ENCODE results near the gene RPH3AL.
"Not testable (repeated sequence)": the region's sequence is repeated elsewhere in the genome, so short reads cannot be mapped to it uniquely, and the experiment has no call there.

The RPH3AL gene

DNA sequence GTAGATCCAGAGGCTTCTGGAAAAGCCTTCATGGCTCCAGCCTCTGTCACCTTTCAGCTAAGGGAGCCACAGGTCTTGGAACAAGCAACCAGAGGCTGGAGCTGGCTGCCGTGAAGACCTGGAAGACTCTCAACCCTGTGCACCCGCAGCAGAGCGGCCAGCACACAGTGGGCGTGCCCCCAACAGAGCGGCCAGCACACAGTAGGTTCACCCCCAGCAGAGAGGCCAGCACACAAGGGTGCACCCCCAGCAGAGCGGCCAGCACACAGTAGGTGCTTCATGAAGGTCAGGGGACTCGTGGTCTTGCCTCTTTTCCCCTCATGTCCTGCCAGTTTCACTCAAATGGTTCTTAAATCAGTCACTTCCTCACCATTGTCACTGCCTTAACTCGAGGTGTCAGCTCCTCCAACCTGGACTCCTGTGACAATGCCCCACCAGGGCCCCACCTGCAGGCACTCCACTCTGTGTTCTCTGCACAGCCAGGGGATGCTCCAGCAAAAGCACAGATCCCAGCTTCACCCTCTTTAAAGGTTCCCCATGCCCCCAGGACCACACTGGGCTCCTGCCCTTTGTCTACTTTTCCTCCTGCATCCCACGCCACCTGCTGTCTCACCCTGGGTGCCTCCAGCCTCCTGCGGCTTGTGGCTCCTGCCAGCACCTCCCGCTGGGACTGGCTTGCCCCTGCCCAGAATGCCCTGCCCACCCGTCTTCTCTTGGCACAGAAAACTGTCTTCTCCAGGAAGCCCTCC is 128.7 kb downstream of the RPH3AL start:
- no peak overlapping the region for H3K4me3 ChIP-seq (ENCODE audit: low read depth, low read length)
- DNase-seq (ENCODE audit: low read depth), result no peak

DNA sequence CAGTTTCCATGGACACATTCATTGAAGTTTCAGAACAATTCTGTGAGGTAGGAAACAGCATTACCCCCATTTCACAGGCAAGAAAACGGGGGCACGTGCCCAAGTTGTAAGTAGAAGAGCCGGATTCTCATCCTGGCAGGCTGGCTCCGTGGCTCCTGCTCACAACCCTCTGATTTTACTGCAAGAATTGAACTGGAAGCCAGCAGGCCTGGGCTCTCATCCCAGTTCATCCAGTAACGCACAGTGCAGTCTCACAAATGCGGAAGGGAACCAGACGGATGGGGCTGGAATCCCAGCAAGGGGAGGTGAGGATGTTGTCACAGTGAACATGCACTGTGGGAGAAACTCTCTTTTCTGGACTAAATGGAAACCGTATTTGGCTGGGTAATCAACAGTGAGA is 130.4 kb downstream of the RPH3AL start:
- H3K4me3 ChIP-seq (ENCODE audit: low read depth, low read length), result no peak overlapping the region
- DNase-seq (ENCODE audit: low read depth), result no peak

DNA sequence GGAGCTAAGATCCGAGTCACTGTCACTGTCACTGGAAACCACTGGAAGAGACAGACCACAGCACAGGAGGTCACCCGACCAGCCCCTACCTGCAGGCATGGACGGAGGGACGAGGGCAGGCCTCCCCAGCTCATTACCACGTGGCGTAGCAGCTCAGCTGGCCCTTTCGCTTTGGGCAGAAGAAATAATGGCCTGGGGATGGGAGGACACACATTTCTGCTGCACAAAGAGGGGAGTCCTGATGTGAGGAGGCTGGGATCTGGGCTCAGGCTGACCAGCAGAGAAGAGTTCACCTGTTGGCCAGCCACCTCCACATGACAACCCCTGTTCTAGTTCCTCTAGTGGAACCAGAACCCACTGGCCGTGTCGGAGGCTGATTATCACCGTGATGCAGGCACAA is 132.9 kb downstream of the RPH3AL start:
- DNase-seq (ENCODE audit: low read depth), result no peak
- no peak overlapping the region for H3K4me3 ChIP-seq (ENCODE audit: low read depth, low read length)

DNA sequence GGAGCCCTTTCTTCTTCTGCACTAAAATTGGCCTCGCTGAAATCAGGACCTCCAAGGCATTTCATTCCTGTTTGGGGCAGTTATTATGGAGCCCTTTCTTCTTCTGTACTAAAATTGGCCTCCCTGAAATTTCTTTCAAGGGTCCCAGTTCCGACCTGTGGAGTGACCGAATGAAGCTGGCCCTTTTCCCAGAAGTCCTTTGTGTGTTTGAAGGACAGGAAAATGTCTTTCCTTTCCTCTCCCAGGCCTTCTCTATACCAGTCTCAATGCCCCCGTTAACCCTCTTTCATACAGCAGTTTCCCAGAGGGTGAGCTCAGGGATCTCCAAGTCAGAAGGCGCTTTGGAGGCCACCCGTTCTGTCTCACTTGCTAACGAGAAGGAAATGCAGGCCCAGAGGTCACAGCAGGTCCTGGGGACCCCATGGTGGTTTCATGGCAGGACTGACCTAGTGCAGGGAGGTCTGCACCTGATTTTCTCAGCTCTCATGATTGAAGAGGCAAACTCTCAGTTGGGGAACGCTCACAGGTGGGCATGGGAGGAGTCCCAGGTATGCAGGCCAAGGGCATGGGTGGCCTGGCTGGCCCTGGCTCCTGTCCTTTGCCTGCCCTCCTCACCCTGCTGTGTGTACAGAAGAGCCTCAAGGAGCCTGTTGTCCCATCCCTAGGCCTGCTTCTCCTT is 134.0 kb downstream of the RPH3AL start:
- no peak for DNase-seq (ENCODE audit: low read depth)
- H3K4me3 ChIP-seq (ENCODE audit: low read depth, low read length), result no peak overlapping the region

DNA sequence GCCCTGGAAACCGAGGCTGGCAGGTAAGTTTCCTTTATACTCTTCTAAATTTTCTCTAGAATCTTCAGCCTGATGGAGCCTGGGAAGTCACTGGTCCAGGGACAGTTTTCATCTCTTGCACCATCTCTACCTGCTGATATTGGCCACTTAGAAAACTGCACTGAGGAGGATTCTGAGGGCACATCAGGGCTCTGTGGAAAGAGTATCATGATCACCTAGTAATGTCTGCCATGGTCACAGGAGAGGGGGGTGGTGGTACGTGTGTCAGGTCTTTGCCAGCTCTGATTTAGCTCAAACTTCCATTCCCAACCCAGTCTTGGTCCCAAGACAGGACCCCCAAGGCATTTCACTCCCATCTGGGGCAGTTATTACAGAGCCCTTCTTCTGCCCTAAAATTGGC is 136.0 kb downstream of the RPH3AL start:
- DNase-seq (ENCODE audit: low read depth), result no peak
- H3K4me3 ChIP-seq (ENCODE audit: low read depth, low read length), result no peak overlapping the region

DNA sequence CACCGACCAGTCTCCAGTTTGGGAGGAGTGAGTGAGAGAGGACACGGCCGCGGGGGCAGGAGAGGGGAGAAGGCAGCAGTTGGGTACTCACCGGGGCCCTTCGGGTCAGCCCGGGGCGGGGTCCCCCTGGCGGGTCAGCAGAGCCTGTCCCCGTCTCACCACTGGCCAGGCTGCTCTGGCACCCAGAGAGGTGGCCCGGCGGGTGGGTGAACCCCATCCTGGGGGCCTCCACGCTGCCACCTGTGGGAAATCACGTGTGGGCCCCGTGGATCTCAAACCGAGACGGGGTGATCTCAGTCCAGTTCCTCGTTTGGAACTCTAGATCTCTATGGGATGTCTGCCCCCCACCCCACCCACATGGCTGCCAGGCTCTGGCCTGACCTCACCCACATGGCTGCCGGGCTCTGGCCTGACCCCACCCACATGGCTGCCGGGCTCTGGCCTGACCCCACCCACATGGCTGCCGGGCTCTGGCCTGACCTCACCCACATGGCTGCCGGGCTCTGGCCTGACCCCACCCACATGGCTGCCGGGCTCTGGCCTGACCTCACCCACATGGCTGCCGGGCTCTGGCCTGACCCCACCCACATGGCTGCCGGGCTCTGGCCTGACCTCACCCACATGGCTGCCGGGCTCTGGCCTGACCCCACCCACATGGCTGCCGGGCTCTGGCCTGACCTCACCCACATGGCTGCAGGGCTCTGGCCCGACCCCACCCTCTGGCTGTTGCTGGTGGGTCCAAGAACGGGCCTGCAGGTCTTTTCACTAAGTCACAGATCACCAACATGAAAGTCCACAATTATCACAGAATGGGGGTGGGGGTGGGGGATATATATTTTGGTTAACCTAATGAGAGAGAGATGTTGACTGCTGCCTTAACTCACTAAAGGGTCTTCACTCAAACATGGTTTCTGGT is 136.8 kb downstream of the RPH3AL start:
- peak overlapping the region; percentile 13 for H3K4me3 ChIP-seq (ENCODE audit: low read depth, low read length)
- not testable (repeated sequence) for DNase-seq (ENCODE audit: low read depth)

DNA sequence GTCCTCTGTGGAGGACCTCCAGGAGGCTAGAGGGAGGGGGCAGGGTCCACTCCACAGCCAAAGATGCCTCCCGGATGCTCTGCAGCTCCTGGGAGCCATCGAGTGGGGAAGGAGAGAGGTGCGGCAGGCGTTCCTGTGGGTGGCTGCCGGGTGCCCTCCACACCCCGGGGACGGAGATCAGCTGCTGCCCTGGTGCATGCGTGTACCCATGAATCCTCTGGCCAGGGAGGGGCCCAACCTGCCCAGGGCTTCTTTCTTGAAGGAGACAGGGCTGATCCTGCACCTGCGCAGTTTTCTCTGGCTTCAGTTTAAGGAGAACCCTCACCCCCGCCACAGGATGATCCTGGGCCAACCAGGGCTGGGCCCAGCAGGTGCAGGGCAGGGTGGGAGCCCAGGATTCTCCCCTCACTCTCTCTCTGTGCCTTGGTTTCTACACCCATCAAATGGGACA is 137.7 kb downstream of the RPH3AL start:
- H3K4me3 ChIP-seq (ENCODE audit: low read depth, low read length), result no peak overlapping the region
- DNase-seq (ENCODE audit: low read depth), result no peak

DNA sequence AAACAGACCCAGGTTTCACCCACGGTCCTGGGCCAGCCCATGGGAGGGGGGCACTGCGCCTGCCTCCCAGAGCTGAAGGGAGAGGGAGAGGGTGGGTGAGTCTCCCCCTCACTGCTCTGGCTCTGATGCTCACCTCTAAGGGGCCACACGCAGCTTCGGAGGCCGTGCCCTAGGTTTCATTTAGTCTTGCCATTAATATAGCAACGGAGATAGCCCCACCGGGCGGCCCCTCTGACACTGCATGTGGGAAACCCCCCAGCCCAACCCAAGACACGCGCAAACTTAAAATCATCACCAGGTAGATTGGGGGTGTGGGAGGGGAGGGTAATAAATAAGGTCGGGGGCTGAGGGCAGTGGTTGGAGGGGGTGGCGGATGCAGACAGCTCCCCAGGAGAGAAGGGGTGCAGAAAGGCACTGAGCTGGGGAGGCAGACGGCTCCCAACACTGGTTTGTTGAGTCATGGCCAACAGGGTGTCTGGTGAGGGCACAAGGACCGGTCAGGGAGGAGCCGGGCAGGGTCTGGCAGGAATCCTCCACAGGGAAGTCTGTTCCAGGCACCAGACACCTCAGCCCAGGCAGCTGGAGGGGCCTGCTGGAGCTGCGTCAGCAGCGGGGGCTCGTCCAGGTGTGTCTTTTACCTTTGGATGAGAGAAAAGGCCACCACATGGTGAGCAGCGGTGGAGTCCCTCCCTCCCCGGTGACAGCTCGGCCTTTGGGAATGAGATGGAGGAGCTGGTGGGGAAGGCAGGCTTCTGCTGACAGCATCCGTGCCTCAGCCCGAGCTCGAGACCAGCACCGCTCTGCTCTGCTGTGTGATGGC is 139.1 kb downstream of the RPH3AL start:
- no peak for DNase-seq (ENCODE audit: low read depth)
- H3K4me3 ChIP-seq (ENCODE audit: low read depth, low read length), result no peak overlapping the region

DNA sequence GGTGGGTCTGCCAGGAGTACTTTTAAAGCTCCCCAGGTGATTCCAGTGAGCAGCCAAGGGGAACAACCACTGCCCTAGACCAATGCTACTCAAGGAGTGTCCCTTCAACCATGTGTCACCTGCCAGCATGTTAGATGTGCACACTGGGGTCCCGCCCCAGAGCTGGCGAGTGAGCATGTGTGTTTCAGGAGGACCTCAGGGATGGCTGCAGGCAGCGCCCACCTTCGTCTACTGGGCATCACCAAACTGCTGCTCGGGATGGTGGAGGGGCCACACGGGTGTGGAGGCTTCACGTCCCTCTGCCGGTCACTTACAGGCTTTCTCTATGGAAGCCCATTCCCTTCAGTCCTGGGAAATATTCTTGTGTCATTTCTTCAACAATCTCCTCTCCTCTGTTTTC is 142.2 kb downstream of the RPH3AL start:
- DNase-seq (ENCODE audit: low read depth), result no peak
- no peak overlapping the region for H3K4me3 ChIP-seq (ENCODE audit: low read depth, low read length)

DNA sequence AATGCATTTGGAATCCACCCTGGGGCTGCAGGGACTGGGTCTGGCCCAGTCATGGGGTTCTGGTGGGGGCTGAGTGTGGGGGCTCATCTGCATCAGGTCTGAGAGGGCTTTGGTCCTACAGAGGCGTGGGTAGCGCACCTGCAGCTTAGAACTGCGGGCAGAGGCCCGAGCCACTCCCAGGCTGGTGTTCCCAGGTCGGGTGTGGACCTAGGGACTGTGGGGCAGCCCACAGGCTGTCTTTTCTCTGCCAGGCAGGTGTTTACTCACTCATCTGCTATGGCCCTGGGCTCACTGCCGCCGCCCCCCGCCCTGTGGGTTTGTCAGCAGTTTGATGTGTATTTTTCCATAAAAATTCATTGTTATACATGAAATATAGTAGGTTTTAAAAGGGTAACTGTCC is 144.2 kb downstream of the RPH3AL start:
- DNase-seq (ENCODE audit: low read depth), result no peak
- no peak overlapping the region for H3K4me3 ChIP-seq (ENCODE audit: low read depth, low read length)

DNA sequence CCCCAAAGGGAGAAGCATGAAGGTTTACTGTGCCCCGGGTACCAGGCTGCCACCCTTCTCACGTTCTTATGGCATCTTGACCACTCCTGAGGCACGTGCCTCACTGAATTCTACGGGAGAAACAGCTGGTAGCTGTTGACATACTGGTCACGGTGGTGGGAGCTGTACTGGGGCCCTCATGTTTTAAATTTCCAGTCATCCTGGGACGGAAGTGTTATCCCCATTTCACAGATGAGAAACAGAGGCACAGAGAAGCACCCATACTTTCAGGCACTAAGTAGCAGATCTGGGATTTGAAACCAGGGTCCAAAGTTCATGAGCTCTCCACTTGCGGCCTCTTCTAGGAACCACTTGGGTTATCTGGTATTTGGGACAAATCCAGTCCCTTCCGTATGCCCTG is 144.8 kb downstream of the RPH3AL start:
- no peak overlapping the region for H3K4me3 ChIP-seq (ENCODE audit: low read depth, low read length)
- DNase-seq (ENCODE audit: low read depth), result no peak

DNA sequence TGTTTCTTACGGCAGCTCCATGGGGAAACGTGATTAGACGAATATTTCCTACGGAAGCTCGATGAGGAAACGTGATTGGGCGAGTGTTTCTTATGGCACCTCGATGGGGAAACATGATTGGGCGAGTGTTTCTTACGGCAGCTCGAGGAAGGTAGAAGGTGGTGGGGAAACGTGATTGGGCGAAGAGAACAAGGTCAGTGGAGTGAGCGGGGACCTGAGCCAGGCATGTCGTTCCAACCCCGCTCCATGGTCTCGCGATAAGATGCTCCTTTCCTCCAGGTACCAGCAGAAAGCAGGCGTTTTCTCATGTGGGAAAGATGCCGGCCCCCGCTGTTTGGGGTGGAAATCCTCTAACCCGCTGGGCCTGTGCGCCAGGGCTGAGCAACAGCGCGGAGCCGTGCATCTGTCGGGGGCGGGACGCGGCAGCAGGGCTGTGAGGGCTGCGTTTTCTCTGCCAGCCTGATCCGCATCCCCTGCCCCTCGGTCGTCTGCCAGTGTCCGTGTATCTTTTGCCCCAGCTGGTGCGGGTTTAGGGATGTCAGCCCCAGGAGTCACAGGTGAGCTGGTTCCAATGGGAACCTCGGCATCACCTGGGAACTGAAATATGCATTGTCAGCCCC is 145.6 kb downstream of the RPH3AL start:
- no peak overlapping the region for H3K4me3 ChIP-seq (ENCODE audit: low read depth, low read length)
- no peak for DNase-seq (ENCODE audit: low read depth)

DNA sequence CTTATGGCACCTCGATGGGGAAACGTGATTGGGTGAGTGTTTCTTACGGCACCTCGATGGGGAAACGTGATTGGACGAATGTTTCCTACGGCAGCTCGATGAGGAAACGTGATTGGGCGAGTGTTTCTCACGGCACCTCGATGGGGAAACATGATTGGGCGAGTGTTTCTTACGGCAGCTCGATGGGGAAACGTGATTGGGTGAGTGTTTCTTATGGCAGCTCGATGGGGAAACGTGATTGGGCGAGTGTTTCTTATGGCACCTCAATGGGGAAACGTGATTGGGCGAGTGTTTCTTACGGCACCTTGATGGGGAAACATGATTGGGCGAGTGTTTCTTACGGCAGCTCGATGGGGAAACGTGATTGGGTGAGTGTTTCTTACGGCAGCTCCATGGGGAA is 146.1 kb downstream of the RPH3AL start:
- H3K4me3 ChIP-seq (ENCODE audit: low read depth, low read length); DNase-seq (ENCODE audit: low read depth): not testable (repeated sequence)

DNA sequence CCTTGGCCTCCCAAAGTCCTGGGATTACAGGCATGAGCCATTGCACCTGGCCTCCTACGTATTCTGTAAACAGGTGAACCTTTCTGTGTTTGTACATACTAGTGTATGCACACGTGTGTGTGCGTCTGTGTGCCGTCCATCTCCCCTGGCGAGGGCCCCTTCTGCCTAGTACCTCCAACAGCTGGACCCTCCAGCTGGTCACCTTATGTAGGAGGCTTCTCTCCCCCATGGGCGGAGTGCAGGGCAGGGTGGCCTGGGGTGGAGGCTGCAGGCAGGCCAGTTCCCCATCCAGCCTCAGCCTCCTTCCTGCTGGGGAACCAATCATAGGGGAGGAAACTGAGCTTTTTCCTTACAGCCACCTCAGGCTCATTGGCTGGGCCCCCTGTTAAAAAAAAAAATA is 146.8 kb downstream of the RPH3AL start:
- no peak overlapping the region for H3K4me3 ChIP-seq (ENCODE audit: low read depth, low read length)
- DNase-seq (ENCODE audit: low read depth), result no peak

DNA sequence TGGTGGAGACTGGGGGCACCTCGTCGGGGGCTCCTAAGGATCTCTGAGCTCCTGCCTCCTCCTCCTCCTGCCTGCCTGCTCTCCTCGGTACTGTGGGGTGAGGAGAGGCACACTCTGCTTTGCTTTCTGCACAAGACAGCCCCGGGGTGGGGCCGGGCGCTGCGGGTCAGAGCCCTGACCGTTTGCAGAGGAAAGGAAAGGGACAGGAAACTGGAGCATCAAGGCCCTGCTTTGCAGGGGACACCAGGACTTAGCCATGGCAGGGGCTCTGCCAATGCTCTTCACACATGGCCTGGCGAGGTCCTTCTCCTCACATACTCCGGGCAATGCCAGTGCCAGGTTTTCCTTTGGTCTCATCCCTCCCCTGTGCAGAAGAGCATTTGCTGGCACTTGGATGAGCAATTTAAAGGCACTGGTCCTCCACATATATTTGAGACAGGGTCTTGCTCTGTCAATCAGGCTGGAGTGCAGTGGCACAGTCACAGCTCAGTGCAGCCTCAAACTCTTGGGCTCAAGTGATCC is 147.4 kb downstream of the RPH3AL start:
- no peak overlapping the region for H3K4me3 ChIP-seq (ENCODE audit: low read depth, low read length)
- DNase-seq (ENCODE audit: low read depth), result no peak

DNA sequence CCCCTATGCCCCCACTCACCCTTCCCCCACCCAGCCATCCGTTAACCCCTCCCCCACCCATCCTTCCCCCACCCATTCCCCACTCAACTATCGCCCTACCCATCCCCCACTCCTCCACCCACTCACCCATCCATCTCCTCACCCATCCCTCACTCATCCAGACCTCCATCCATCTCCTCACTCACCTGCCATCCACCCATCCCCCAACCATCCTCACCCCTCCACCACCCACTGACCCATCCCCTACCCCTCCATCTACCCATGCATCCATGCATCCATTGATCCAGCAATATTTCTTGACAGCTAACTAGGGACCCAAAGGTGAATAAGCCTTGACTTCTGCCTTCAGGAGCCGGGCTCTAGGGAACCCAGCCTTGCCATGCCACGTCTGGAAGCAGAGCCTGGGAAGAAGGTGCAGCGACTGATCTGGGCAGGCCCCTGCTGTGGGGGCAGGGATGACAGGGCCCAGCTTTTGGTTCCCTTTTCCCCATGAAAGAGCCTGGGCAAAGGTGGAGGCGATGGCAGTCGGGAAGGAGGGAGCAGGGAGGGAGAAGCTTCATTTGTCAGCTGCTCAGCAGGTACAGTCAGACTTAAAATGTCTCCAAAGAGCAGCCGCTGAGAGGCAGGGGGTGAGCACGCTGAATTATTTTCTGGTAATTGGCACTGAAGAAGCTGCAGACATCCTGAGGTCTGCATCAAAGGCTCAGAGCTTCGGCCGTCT is 148.0 kb downstream of the RPH3AL start:
- H3K4me3 ChIP-seq (ENCODE audit: low read depth, low read length), result no peak overlapping the region
- DNase-seq (ENCODE audit: low read depth), result no peak

DNA sequence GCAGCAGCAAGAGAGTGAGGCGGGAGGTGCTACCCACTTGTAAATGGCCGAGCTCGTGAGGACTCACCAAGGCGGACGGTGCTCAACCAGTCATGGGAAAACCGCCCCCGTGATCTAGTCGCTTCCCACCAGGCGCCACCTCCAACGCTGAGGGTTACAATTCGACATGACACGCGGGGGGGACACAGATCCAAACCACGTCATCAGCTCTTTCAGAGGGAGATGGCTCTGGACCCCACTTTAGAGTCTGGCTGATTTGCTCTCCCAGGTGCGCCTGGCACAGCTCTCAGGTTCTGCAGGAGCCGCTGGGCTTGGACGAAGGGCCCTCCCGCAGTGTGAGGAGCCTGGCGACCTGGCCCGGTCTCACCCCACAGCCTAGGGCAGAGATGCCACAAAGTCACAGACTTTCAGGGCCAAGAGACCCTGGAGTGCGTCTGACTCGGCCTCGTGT is 150.1 kb downstream of the RPH3AL start:
- no peak for DNase-seq (ENCODE audit: low read depth)
- H3K4me3 ChIP-seq (ENCODE audit: low read depth, low read length), result no peak overlapping the region

DNA sequence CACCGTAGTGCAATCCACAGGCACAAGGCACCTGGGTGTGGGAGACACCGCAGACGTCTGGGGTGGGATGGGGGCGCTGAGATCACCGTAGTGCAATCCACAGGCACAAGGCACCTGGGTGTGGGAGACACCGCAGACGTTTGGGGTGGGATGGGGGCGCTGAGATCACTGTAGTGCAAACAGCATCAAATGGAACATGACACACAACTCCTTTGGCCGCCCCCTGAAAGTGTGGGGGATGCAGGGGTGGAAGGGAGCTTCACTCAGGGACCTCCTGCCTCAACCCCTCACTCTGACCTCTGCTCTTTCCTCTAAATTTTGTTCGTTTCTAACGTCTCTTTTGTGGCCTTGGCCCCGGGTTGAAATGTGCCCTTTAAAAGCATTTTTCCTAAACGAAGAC is 150.9 kb downstream of the RPH3AL start:
- H3K4me3 ChIP-seq (ENCODE audit: low read depth, low read length); DNase-seq (ENCODE audit: low read depth): not testable (repeated sequence)
